H1 (cell line): ENCODE measurements around the gene EZH1. TPM values are rescaled to one million over a fixed set of nuclear protein-coding genes. Genes with fewer than 3 reads are reported as not detected.

Experiments
- CTCF ChIA-PET: fragments of 300-600 bp; sonication (Branson Sonifier 250); formaldehyde crosslinking; loops from one replicate; lab custom pipeline; 2021; ENCODE audit not compliant: partially characterized antibody; lab: Charles Lee
- POLR2A ChIA-PET: fragments of 300-600 bp; sonication (Branson Sonifier 250); formaldehyde crosslinking; loops from one replicate; lab custom pipeline; 2021; ENCODE audit warnings: inconsistent platforms; ENCODE audit not compliant: partially characterized antibody; lab: Charles Lee
- DNase-seq, 2 experiments: peaks; one replicate each; pipeline versions ENCODE4 v3.0.0 to v3.0.0-alpha.2; 2010 to 2022; ENCODE audit warnings: low spot score in 2 of 2, low read depth in 1 of 2, mixed read lengths in 1 of 2
- FAIRE-seq: peaks from 2 replicates; lab custom pipeline; 2011; peaks lifted over from hg19 to GRCh38; lab: Jason Lieb, UNC
- H2AFZ ChIP-seq: 2 replicates; pipeline ENCODE4 v1.8.1; 2012; ENCODE audit warnings: low read length, inconsistent platforms
- H2AK5ac ChIP-seq: 2 replicates; pipeline ENCODE4 v1.6.1; 2013; ENCODE audit warnings: low read depth, low read length
- H2BK120ac ChIP-seq: replicated peaks from 2 replicates; pipeline ENCODE3; 2013; ENCODE audit warnings: low read depth, low read length, inconsistent platforms
- H2BK12ac ChIP-seq: 2 replicates; pipeline ENCODE4 v1.6.1; 2013; ENCODE audit warnings: low read depth, low read length
- H2BK15ac ChIP-seq: 2 replicates; pipeline ENCODE4 v1.6.1; 2013; ENCODE audit warnings: low read length
- H2BK20ac ChIP-seq: 2 replicates; pipeline ENCODE4 v1.6.1; 2013; ENCODE audit warnings: low read length
- H2BK5ac ChIP-seq: 2 replicates; pipeline ENCODE4 v1.6.1; 2013; ENCODE audit warnings: low read depth, low read length
- H3K14ac ChIP-seq: 2 replicates; pipeline ENCODE4 v1.6.1; 2013; ENCODE audit warnings: inconsistent platforms; ENCODE audit not compliant: insufficient read length
- H3K18ac ChIP-seq: 2 replicates; pipeline ENCODE4 v1.6.1; 2013; ENCODE audit warnings: low read length; ENCODE audit errors: extremely low read depth
- H3K23ac ChIP-seq: 2 replicates; pipeline ENCODE4 v1.6.1; 2013; ENCODE audit warnings: inconsistent platforms; ENCODE audit not compliant: insufficient read length
- H3K23me2 ChIP-seq: 2 replicates; pipeline ENCODE4 v1.6.1; 2013; ENCODE audit warnings: low read depth, low read length
- H3K27ac ChIP-seq: 2 replicates; pipeline ENCODE4 v1.6.1; 2011; ENCODE audit warnings: low read depth, low read length, inconsistent platforms
- H3K27me3 ChIP-seq, 4 experiments: replicated peaks in 1 of 4; 1 replicate in 1 of 4; 2 replicates in 3 of 4; pipeline versions ENCODE4 v1.6.1 to v1.8.1; 2011 to 2013; ENCODE audit warnings: low read length in 3 of 4, mild to moderate bottlenecking in 3 of 4, inconsistent platforms in 2 of 4, mixed read lengths in 2 of 4, moderate library complexity in 1 of 4; ENCODE audit not compliant: control insufficient read depth in 3 of 4, insufficient read depth in 3 of 4; ENCODE audit errors: extremely low read depth in 1 of 4
- H3K36me3 ChIP-seq, 4 experiments: 2 replicates each; pipeline versions ENCODE4 v1.6.1 to v1.8.1; 2011 to 2013; ENCODE audit warnings: mild to moderate bottlenecking in 4 of 4, low read length in 3 of 4, moderate library complexity in 2 of 4, control low read depth in 1 of 4, inconsistent platforms in 1 of 4; ENCODE audit not compliant: insufficient read depth in 4 of 4, control insufficient read depth in 2 of 4
- H3K4ac ChIP-seq: replicated peaks from 2 replicates; pipeline ENCODE3; 2013; ENCODE audit warnings: low read length, low read depth, mixed read lengths, inconsistent platforms; ENCODE audit not compliant: insufficient read length
- H3K4me1 ChIP-seq, 4 experiments: replicated peaks in 1 of 4; 1 replicate in 1 of 4; 2 replicates in 3 of 4; pipeline versions ENCODE4 v1.6.1 to v1.8.1; 2011 to 2013; ENCODE audit warnings: low read length in 3 of 4, inconsistent platforms in 2 of 4, mixed read lengths in 1 of 4; ENCODE audit not compliant: insufficient read depth in 4 of 4, control insufficient read depth in 3 of 4
- H3K4me2 ChIP-seq, 2 experiments: 2 replicates each; pipeline versions ENCODE4 v1.6.1 to v1.8.1; 2011 to 2013; ENCODE audit warnings: low read depth in 2 of 2, low read length in 2 of 2, control low read depth in 1 of 2, inconsistent platforms in 1 of 2, mild to moderate bottlenecking in 1 of 2; ENCODE audit not compliant: insufficient read depth in 1 of 2
- H3K4me3 ChIP-seq, 4 experiments: fragments of 200-600, 300-600 bp in 1 of 4; sonication (generic), shearing (Covaris generic), sonication (Bioruptor Twin) in 1 of 4; 2 replicates each; pipeline versions ENCODE4 v1.5.1 to v1.8.1; 2011 to 2016; ENCODE audit warnings: low read length in 4 of 4, low read depth in 3 of 4, control low read depth in 2 of 4, inconsistent platforms in 2 of 4, mild to moderate bottlenecking in 2 of 4, mixed read lengths in 1 of 4, moderate library complexity in 1 of 4; ENCODE audit not compliant: insufficient read depth in 2 of 4; ENCODE audit errors: extremely low read depth in 1 of 4
- H3K56ac ChIP-seq: replicated peaks from 2 replicates; pipeline ENCODE3; 2013; ENCODE audit warnings: low read depth, mild to moderate bottlenecking, mixed read lengths, low read length, inconsistent platforms; ENCODE audit not compliant: insufficient read length
- H3K79me1 ChIP-seq: 2 replicates; pipeline ENCODE4 v1.6.1; 2013; ENCODE audit warnings: low read depth, low read length, control low read depth
- H3K79me2 ChIP-seq, 2 experiments: 2 replicates each; pipeline versions ENCODE4 v1.6.1 to v1.8.1; 2012 to 2013; ENCODE audit warnings: low read length in 2 of 2, mild to moderate bottlenecking in 2 of 2, inconsistent platforms in 1 of 2; ENCODE audit not compliant: insufficient read depth in 2 of 2, control insufficient read depth in 1 of 2
- H3K9ac ChIP-seq, 4 experiments: replicated peaks in 1 of 4; 1 replicate in 1 of 4; 2 replicates in 3 of 4; pipeline versions ENCODE4 v1.6.1 to v1.8.1; 2011 to 2013; ENCODE audit warnings: low read depth in 3 of 4, low read length in 3 of 4, control low read depth in 2 of 4, mild to moderate bottlenecking in 2 of 4, moderate library complexity in 2 of 4, inconsistent platforms in 1 of 4; ENCODE audit errors: extremely low read depth in 1 of 4
- H3K9me3 ChIP-seq, 2 experiments: 2 replicates each; pipeline versions ENCODE4 v1.6.1 to v1.8.1; 2012 to 2013; ENCODE audit warnings: mild to moderate bottlenecking in 2 of 2, moderate library complexity in 2 of 2, control low read depth in 1 of 2, inconsistent platforms in 1 of 2, low read depth in 1 of 2, low read length in 1 of 2, mixed read lengths in 1 of 2; ENCODE audit not compliant: insufficient read depth in 2 of 2
- H4K20me1 ChIP-seq, 2 experiments: replicated peaks in 1 of 2; 2 replicates each; pipeline versions ENCODE3 to v1.8.1; 2011 to 2013; ENCODE audit warnings: inconsistent platforms in 2 of 2, low read length in 2 of 2, mild to moderate bottlenecking in 1 of 2; ENCODE audit not compliant: insufficient read depth in 2 of 2, control insufficient read depth in 1 of 2
- H4K5ac ChIP-seq: 2 replicates; pipeline ENCODE4 v1.6.1; 2013; ENCODE audit warnings: low read length, low read depth, mixed read lengths, inconsistent platforms; ENCODE audit not compliant: insufficient read length
- H4K8ac ChIP-seq: 2 replicates; pipeline ENCODE4 v1.8.0; 2013; ENCODE audit warnings: mild to moderate bottlenecking, moderate library complexity, low read length, inconsistent platforms; ENCODE audit not compliant: insufficient read depth; ENCODE audit errors: extremely low read depth
- H4K91ac ChIP-seq: replicated peaks from 2 replicates; pipeline ENCODE3; 2013; ENCODE audit warnings: low read length, mixed read lengths, inconsistent platforms; ENCODE audit not compliant: insufficient read length
- ASH2L ChIP-seq: fragments of 200-600, 300-600 bp; sonication (generic); IDR thresholded peaks from one replicate; pipeline ENCODE4 v1.7.1; 2017; ENCODE audit warnings: low read length
- BACH1 ChIP-seq: IDR thresholded peaks from 2 replicates; pipeline ENCODE4 v1.6.1; 2012; ENCODE audit warnings: low read length, improper control_type of control experiment
- BCL11A ChIP-seq, 2 experiments: IDR thresholded peaks; one replicate each; pipeline ENCODE4 v1.6.1; 2011; ENCODE audit warnings: low read depth in 2 of 2, low read length in 2 of 2, mild to moderate bottlenecking in 2 of 2
- BRCA1 ChIP-seq: IDR thresholded peaks from 2 replicates; pipeline ENCODE4 v1.6.1; 2012; ENCODE audit warnings: low read depth, low read length, improper control_type of control experiment
- CHD2 ChIP-seq: IDR thresholded peaks from 2 replicates; pipeline ENCODE4 v1.6.1; 2012; ENCODE audit warnings: low read length, improper control_type of control experiment
- CREB1 ChIP-seq: IDR thresholded peaks from 2 replicates; pipeline ENCODE4 v1.6.1; 2012; ENCODE audit warnings: inconsistent platforms
- EP300 ChIP-seq, 2 experiments: IDR thresholded peaks; 1 replicate in 1 of 2; 2 replicates in 1 of 2; pipeline ENCODE4 v1.6.1; 2011 to 2012; ENCODE audit warnings: low read depth in 2 of 2, low read length in 2 of 2, mild to moderate bottlenecking in 2 of 2, borderline replicate concordance in 1 of 2, inconsistent platforms in 1 of 2, moderate library complexity in 1 of 2
- JUN ChIP-seq: IDR thresholded peaks from 2 replicates; pipeline ENCODE4 v1.6.1; 2011; ENCODE audit warnings: low read depth, mild to moderate bottlenecking, improper control_type of control experiment, low read length
- POLR2A ChIP-seq, 2 experiments: IDR thresholded peaks; 1 replicate in 1 of 2; 2 replicates in 1 of 2; pipeline ENCODE4 v1.6.1; 2011; ENCODE audit warnings: low read depth in 2 of 2, low read length in 2 of 2, mild to moderate bottlenecking in 2 of 2; ENCODE audit errors: control extremely low read depth in 1 of 2
- POU5F1 ChIP-seq: IDR thresholded peaks from 2 replicates; pipeline ENCODE4 v1.6.1; 2011; ENCODE audit warnings: low read depth, mild to moderate bottlenecking, low read length, moderate library complexity
- SP1 ChIP-seq: IDR thresholded peaks from 2 replicates; pipeline ENCODE4 v1.6.1; 2011; ENCODE audit warnings: low read depth, low read length
- SP2 ChIP-seq: IDR thresholded peaks from 2 replicates; pipeline ENCODE4 v1.6.1; 2012; ENCODE audit warnings: mild to moderate bottlenecking, low read length, inconsistent platforms
- SUZ12 ChIP-seq: fragments of 200-600 bp; sonication (generic); IDR thresholded peaks from 2 replicates; pipeline ENCODE4 v1.6.1; 2012; ENCODE audit warnings: mild to moderate bottlenecking, inconsistent platforms, low read length, moderate library complexity, mixed read lengths
- YY1 ChIP-seq: IDR thresholded peaks from 2 replicates; pipeline ENCODE4 v1.6.1; 2011; ENCODE audit warnings: low read depth, mild to moderate bottlenecking, low read length
- ZNF274 ChIP-seq: IDR thresholded peaks from 2 replicates; pipeline ENCODE4 v1.7.0; 2012; ENCODE audit warnings: low read length, borderline replicate concordance; ENCODE audit errors: extremely low read depth
- WGBS, 2 experiments: shearing (Covaris generic) in 1 of 2; methylation state at CpG; one replicate each; pipeline versions ENCODE4 v1.1.6 to v1.1.7; 2013 to 2015; ENCODE audit warnings: low lambda C conversion rate in 2 of 2, mixed read lengths in 2 of 2, inconsistent platforms in 1 of 2, low coverage in 1 of 2, missing lambda C conversion rate in 1 of 2; ENCODE audit not compliant: insufficient replicate concordance in 2 of 2, insufficient coverage in 1 of 2, insufficient read length in 1 of 2; ENCODE audit errors: extremely low coverage in 1 of 2, missing lambda C conversion rate in 1 of 2; 5-methylcytosine and 5-hydroxymethylcytosine counted together
- polyA plus RNA-seq, 7 experiments: library from polyadenylated mRNA; depleted of rRNA in 3 of 7; stranded (reverse) in 5 of 7; unstranded in 2 of 7; fragments of >200 nt in 5 of 7; fragments of 200-250 nt in 2 of 7; gene quantifications; 1 replicate in 5 of 7; 2 replicates in 1 of 7; 4 replicates in 1 of 7; pipeline versions ENCODE4 v1.2.1 to v1.2.3, GENCODE V29; 2011 to 2013; ENCODE audit warnings: missing spikeins in 2 of 7, mixed read lengths in 2 of 7
- total RNA-seq: library from RNA; stranded (reverse); fragmentation: NEBNext Ultra II Directional; extraction: Animal tissue kit (Norgen Biotek cat#: 25700); gene quantifications from 2 replicates; pipeline ENCODE4 v1.2.1, GENCODE V29; 2021

EZH1 gene
- total and polyA plus RNA-seq, 2 of the 8 experiments (the other 6 are each of a cell fraction or from before 2014, with no cell fraction given), result 17.4 to 20.8 TPM

DNA sequence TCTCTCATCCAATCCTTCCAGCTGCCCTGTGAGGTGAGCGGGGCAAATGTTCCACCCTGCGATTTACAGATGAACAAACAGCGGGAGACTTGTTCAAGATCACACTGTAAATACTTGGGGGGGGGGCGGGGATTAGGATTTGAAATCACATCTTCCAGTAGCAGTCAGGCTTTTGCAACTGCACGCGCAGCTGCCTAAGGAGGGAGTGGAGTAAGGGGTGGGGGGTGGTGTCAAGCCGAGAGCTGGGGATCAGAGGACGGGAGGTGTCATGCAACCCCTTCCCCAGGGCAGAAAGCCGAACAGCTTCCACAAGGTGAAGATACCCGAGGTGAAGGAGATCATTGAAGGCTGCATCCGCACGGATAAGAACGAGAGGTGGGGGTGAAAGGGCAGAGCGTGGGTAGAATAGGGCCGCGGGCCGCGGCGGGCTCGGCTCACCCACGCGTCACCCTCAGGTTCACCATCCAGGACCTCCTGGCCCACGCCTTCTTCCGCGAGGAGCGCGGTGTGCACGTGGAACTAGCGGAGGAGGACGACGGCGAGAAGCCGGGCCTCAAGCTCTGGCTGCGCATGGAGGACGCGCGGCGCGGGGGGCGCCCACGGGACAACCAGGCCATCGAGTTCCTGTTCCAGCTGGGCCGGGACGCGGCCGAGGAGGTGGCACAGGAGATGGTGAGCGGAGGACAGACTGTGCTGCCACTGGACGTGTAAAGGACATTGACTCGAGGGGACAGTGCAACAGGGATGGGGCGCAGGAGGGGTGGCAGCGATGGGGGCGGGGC is 40.2 kb upstream of the EZH1 start:
- no peak overlapping the region for H4K5ac ChIP-seq

More for the DNA sequence above, 40.2 kb upstream of the EZH1 start:
- Histone ChIP-seq H2BK12ac (no peak overlapping the region; the same call in 1 of the 2 replicates), H2BK120ac (no peak overlapping the region), H3K4me3 (no peak overlapping the region), H3K4me1 (peaks cover 0 to 13% (median 7%) of the 10 kb centered on the region in 4 experiments; a peak in 6 of 7 replicates), H3K14ac (no peak overlapping the region), H2BK5ac (no peak overlapping the region), H3K56ac (no peak overlapping the region), H3K4ac (no peak overlapping the region), H4K91ac (no peak overlapping the region), H3K9me3 (no peaks in the 10 kb centered on the region), H2AFZ (no peak overlapping the region), H2AK5ac (no peak overlapping the region; the same call in none of the 2 replicates), H3K79me2 (no peaks in the 10 kb centered on the region), H3K23ac (no peak overlapping the region), H4K8ac (no peak overlapping the region), H3K36me3 (no peaks in the 10 kb centered on the region), H3K23me2 (peaks cover 9% of the 10 kb centered on the region), H3K18ac (no peak overlapping the region), H3K9ac (no peak overlapping the region), H2BK15ac (no peak overlapping the region), H2BK20ac (no peak overlapping the region), H4K20me1 (no peaks in the 10 kb centered on the region), H3K79me1 (no peaks in the 10 kb centered on the region), H3K27me3 (peaks cover 6 to 26% (median 19%) of the 10 kb centered on the region in 4 experiments), H3K27ac (no peak overlapping the region), H3K4me2 (no peak overlapping the region)
- TF ChIP-seq SP2 (no peak), BRCA1 (no peak), YY1 (no peak), EP300 (IDR thresholded peaks at IDR 0.05; ENCODE audit: borderline replicate concordance in 1 of 2, low read depth in 2 of 2, low read length in 2 of 2) (no peak), CREB1 (no peak), ZNF274 (no peak), CHD2 (no peak), ASH2L (no peak), POLR2A (IDR thresholded peaks at IDR 0.05; ENCODE audit: control extremely low read depth in 1 of 2, low read depth in 2 of 2, low read length in 2 of 2) (no peak), SUZ12 (no peak), POU5F1 (no peak), JUN (no peak), SP1 (no peak), BACH1 (no peak), BCL11A (IDR thresholded peaks at IDR 0.05; ENCODE audit: low read depth in 2 of 2, low read length in 2 of 2) (no peak)
- FAIRE-seq, result no peak
- ChIA-PET POLR2A (interaction anchor here (1.8 kb wide), 1 partner anchor 9 kb away, joined by 6 read pairs; no protein-coding TSS in a partner anchor), CTCF (interaction anchor here (0.9 to 1.6 kb wide), 4 partner anchors 10 to 35 kb away, joined by 3 to 7 read pairs (median 4); no protein-coding TSS in a partner anchor)
- DNase-seq, result no peak
- WGBS, 2 experiments, result 92% methylated on average over 49 of the region's 52 CpGs; no CpG with 5 or more reads in 1 of the 2 experiments
